Activated CD4-positive, alpha-beta T cell treated with anti-CD3 and anti-CD28 coated beads, Interleukin-2, amount 10 ng/mL, durations not matched to agents 7 days and 5 days (primary cell): ENCODE results near the gene EPHA5. TPM values are rescaled to one million over a fixed set of nuclear protein-coding genes. Genes with fewer than 3 reads are reported as not detected.

ENCODE experiments used
- CTCF ChIA-PET: fragments of 350-600 bp; sonication (Branson Sonifier 250); formaldehyde crosslinking; loops from one replicate; lab custom pipeline; 2021; ENCODE audit warnings: antibody characterized with exemption; lab: Charles Lee
- POLR2A ChIA-PET: fragments of 350-600 bp; sonication (Branson Sonifier 250); formaldehyde crosslinking; loops from one replicate; lab custom pipeline; 2021; ENCODE audit warnings: antibody characterized with exemption; lab: Charles Lee
- DNase-seq: peaks from one replicate; pipeline ENCODE4 v3.0.0-alpha.2; 2020
- H3K27ac Mint-ChIP-seq: one replicate; pipeline ENCODE4 v1.8.0; 2021; ENCODE audit warnings: mild to moderate bottlenecking, moderate library complexity, mixed read lengths
- H3K27me3 Mint-ChIP-seq: one replicate; pipeline ENCODE4 v1.8.0; 2021; ENCODE audit warnings: mixed read lengths
- H3K36me3 Mint-ChIP-seq: one replicate; pipeline ENCODE4 v1.8.0; 2021; ENCODE audit warnings: low read depth, mixed read lengths
- H3K4me1 Mint-ChIP-seq: one replicate; pipeline ENCODE4 v1.8.0; 2021; ENCODE audit warnings: mixed read lengths
- H3K4me3 Mint-ChIP-seq: one replicate; pipeline ENCODE4 v1.8.0; 2021; ENCODE audit warnings: mild to moderate bottlenecking, moderate library complexity, mixed read lengths
- H3K9me3 Mint-ChIP-seq: one replicate; pipeline ENCODE4 v1.8.0; 2021; ENCODE audit warnings: mixed read lengths
- total RNA-seq, 2 experiments: library from RNA; stranded (reverse); gene quantifications; one replicate each; pipeline ENCODE4 v1.2.3, GENCODE V29; 2021

The EPHA5 gene
- not detected for total RNA-seq

GRCh38 chr4:65670331-65671031, at the start of gene EPHA5:
Gene EPHA5 (minus strand): TSS chr4:65670489. CDS start chr4:65669742, 747 bp downstream.
- Mint-ChIP-seq H3K4me3 (no peak within 1 kb of the TSS), H3K27me3 (peaks cover 49% of the 10 kb centered on the region), H3K4me1 (peaks cover 4% of the 10 kb centered on the region), H3K9me3 (no peaks in the 10 kb centered on the region), H3K27ac (peak within 1 kb of the TSS; percentile 4), H3K36me3 (no peaks in the 10 kb centered on the region)
- ChIA-PET POLR2A (no interaction called here), CTCF (no interaction called here)
- DNase-seq: no peak

- Mint-ChIP-seq H3K27me3 (no peaks in the 10 kb centered on the region), H3K4me1 (no peaks in the 10 kb centered on the region), H3K36me3 (no peaks in the 10 kb centered on the region), H3K4me3 (no peak overlapping the region), H3K9me3 (peaks cover under 1% of the 10 kb centered on the region), H3K27ac (no peak overlapping the region)
- no peak for DNase-seq
- POLR2A ChIA-PET: no interaction called here
- CTCF ChIA-PET: no interaction called here
Observed at GRCh38 chr4:65719635-65720034, 49.3 kb upstream of the EPHA5 start.

GRCh38 chr4:65698631-65699030, 28.3 kb upstream of the EPHA5 start:
- Mint-ChIP-seq H3K4me3 (no peak overlapping the region), H3K4me1 (no peaks in the 10 kb centered on the region), H3K36me3 (no peaks in the 10 kb centered on the region), H3K27ac (no peak overlapping the region), H3K9me3 (no peaks in the 10 kb centered on the region), H3K27me3 (no peaks in the 10 kb centered on the region)
- ChIA-PET POLR2A (no interaction called here), CTCF (interaction anchor here (1.0 kb wide), 1 partner anchor 19 kb away, joined by 4 read pairs; no protein-coding TSS in a partner anchor)
- no peak for DNase-seq

GRCh38 chr4:65696436-65696835, 26.1 kb upstream of the EPHA5 start:
- Mint-ChIP-seq H3K4me1 (no peaks in the 10 kb centered on the region), H3K9me3 (no peaks in the 10 kb centered on the region), H3K36me3 (no peaks in the 10 kb centered on the region), H3K27me3 (no peaks in the 10 kb centered on the region), H3K27ac (no peak overlapping the region), H3K4me3 (no peak overlapping the region)
- POLR2A ChIA-PET: interaction anchor here (0.6 kb wide), 1 partner anchor 937 kb away, joined by 3 read pairs; no protein-coding TSS in a partner anchor
- CTCF ChIA-PET: no interaction called here
- no peak for DNase-seq

- Mint-ChIP-seq H3K27me3 (peaks cover 49% of the 10 kb centered on the region), H3K4me1 (peaks cover 4% of the 10 kb centered on the region), H3K27ac (no peak overlapping the region), H3K4me3 (no peak overlapping the region), H3K9me3 (no peaks in the 10 kb centered on the region), H3K36me3 (no peaks in the 10 kb centered on the region)
- CTCF ChIA-PET: no interaction called here
- POLR2A ChIA-PET: no interaction called here
- DNase-seq: no peak
Observed at GRCh38 chr4:65671372-65671771, 1.1 kb upstream of the EPHA5 start.

GRCh38 chr4:65670020-65670330, 314 bp downstream of the EPHA5 start:
- peak overlapping the region; percentile 4 for H3K27ac Mint-ChIP-seq
- H3K9me3 Mint-ChIP-seq: no peaks in the 10 kb centered on the region

GRCh38 chr4:65669111-65670019, 924 bp downstream of the EPHA5 start:
- H3K36me3 Mint-ChIP-seq: no peaks in the 10 kb centered on the region
- no peak for DNase-seq
- CTCF ChIA-PET: no interaction called here
- H3K4me1 Mint-ChIP-seq: peaks cover 4% of the 10 kb centered on the region
- no peak overlapping the region for H3K4me3 Mint-ChIP-seq
- POLR2A ChIA-PET: no interaction called here
- peaks cover 49% of the 10 kb centered on the region for H3K27me3 Mint-ChIP-seq
- peak overlapping the region; percentile 19 for H3K27ac Mint-ChIP-seq
- H3K9me3 Mint-ChIP-seq: no peaks in the 10 kb centered on the region

More at GRCh38 chr4:65670020-65670330, 314 bp downstream of the EPHA5 start:
- CTCF ChIA-PET: no interaction called here
- Mint-ChIP-seq H3K36me3 (no peaks in the 10 kb centered on the region), H3K27me3 (peaks cover 49% of the 10 kb centered on the region), H3K4me1 (peaks cover 4% of the 10 kb centered on the region), H3K4me3 (no peak overlapping the region)
- POLR2A ChIA-PET: no interaction called here
- no peak for DNase-seq

- Mint-ChIP-seq H3K27ac (no peak overlapping the region), H3K4me1 (peaks cover 4% of the 10 kb centered on the region), H3K27me3 (peaks cover 49% of the 10 kb centered on the region), H3K4me3 (no peak overlapping the region), H3K9me3 (no peaks in the 10 kb centered on the region), H3K36me3 (no peaks in the 10 kb centered on the region)
- no peak for DNase-seq
- POLR2A ChIA-PET: no interaction called here
- CTCF ChIA-PET: no interaction called here
Observed at GRCh38 chr4:65668201-65669089, 1.8 kb downstream of the EPHA5 start.

GRCh38 chr4:65667506-65668041, 2.7 kb downstream of the EPHA5 start:
- no peak for DNase-seq
- ChIA-PET CTCF (no interaction called here), POLR2A (no interaction called here)
- Mint-ChIP-seq H3K4me1 (peaks cover 4% of the 10 kb centered on the region), H3K27me3 (peaks cover 47% of the 10 kb centered on the region), H3K36me3 (no peaks in the 10 kb centered on the region), H3K27ac (no peak overlapping the region), H3K9me3 (no peaks in the 10 kb centered on the region), H3K4me3 (no peak overlapping the region)

- no peak overlapping the region for H3K4me3 Mint-ChIP-seq
- H3K27me3 Mint-ChIP-seq: peaks cover 37% of the 10 kb centered on the region
- no peak for DNase-seq
- H3K4me1 Mint-ChIP-seq: peaks cover 4% of the 10 kb centered on the region
- ChIA-PET POLR2A (no interaction called here), CTCF (no interaction called here)
- no peak overlapping the region for H3K27ac Mint-ChIP-seq
- H3K36me3 Mint-ChIP-seq: no peaks in the 10 kb centered on the region
- no peaks in the 10 kb centered on the region for H3K9me3 Mint-ChIP-seq
Observed at GRCh38 chr4:65665771-65666523, 4.3 kb downstream of the EPHA5 start.

- Mint-ChIP-seq H3K4me3 (no peak overlapping the region), H3K4me1 (no peaks in the 10 kb centered on the region), H3K27me3 (no peaks in the 10 kb centered on the region), H3K27ac (no peak overlapping the region), H3K36me3 (no peaks in the 10 kb centered on the region), H3K9me3 (no peaks in the 10 kb centered on the region)
- DNase-seq: no peak
- POLR2A ChIA-PET: no interaction called here
- CTCF ChIA-PET: no interaction called here
Observed at GRCh38 chr4:65661471-65661870, 8.8 kb downstream of the EPHA5 start.

- no peak overlapping the region for H3K4me3 Mint-ChIP-seq
- POLR2A ChIA-PET: no interaction called here
- H3K9me3 Mint-ChIP-seq: no peaks in the 10 kb centered on the region
- CTCF ChIA-PET: no interaction called here
- no peaks in the 10 kb centered on the region for H3K4me1 Mint-ChIP-seq
- no peak for DNase-seq
- no peak overlapping the region for H3K27ac Mint-ChIP-seq
- no peaks in the 10 kb centered on the region for H3K36me3 Mint-ChIP-seq
- H3K27me3 Mint-ChIP-seq: no peaks in the 10 kb centered on the region
Observed at GRCh38 chr4:65658117-65658516, 12.2 kb downstream of the EPHA5 start.
